RPMI7951 (cell line): ENCODE data around the gene VAMP4. TPM values are rescaled to one million over a fixed set of nuclear protein-coding genes. Genes with fewer than 3 reads are reported as not detected.
"Not testable (repeated sequence)": the region's sequence is repeated elsewhere in the genome, so short reads cannot be mapped to it uniquely, and the experiment has no call there.

Source experiments
- DNase-seq: peaks from one replicate; pipeline ENCODE4 v3.0.0-alpha.2; 2012; ENCODE audit warnings: low read depth
- total RNA-seq: library from RNA; depleted of rRNA; stranded (reverse); fragments of >200 nt; shearing (Covaris generic); gene quantifications from 2 replicates; pipeline ENCODE4 v1.2.3, GENCODE V29; 2014

VAMP4 gene
- total RNA-seq, 1 experiment from 2014 or later: 13.1 TPM

DNA sequence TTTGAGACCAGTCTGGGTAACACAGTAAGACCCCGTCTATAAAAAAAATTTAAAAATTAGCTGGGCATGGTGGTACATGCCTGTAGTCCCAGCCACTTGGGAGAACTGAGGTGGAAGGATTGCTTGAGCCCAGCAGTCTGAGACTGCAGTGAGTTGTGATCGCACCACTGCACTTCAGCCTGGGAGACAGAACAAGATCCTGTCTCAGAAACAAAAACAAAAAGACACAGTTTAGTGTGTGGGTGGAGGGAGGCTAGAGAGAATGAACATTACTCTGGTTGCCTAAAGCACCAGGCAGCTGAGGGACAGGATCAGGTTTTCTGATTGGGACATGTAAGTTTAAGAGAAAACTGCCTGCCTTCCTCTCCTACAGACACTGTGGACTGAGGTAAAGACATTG, 42.3 kb downstream of the VAMP4 start:
- DNase-seq: no peak

GRCh38 chr1:171695772-171696171, 46.1 kb downstream of the VAMP4 start:
- not testable (repeated sequence) for DNase-seq

GRCh38 chr1:171693541-171693940, 48.3 kb downstream of the VAMP4 start:
- DNase-seq: not testable (repeated sequence)

GRCh38 chr1:171683870-171684269, 58.0 kb downstream of the VAMP4 start:
- DNase-seq: no peak

GRCh38 chr1:171680339-171680738, 61.5 kb downstream of the VAMP4 start:
- no peak for DNase-seq

GRCh38 chr1:171676823-171677222, 65.0 kb downstream of the VAMP4 start:
- DNase-seq: no peak

DNA sequence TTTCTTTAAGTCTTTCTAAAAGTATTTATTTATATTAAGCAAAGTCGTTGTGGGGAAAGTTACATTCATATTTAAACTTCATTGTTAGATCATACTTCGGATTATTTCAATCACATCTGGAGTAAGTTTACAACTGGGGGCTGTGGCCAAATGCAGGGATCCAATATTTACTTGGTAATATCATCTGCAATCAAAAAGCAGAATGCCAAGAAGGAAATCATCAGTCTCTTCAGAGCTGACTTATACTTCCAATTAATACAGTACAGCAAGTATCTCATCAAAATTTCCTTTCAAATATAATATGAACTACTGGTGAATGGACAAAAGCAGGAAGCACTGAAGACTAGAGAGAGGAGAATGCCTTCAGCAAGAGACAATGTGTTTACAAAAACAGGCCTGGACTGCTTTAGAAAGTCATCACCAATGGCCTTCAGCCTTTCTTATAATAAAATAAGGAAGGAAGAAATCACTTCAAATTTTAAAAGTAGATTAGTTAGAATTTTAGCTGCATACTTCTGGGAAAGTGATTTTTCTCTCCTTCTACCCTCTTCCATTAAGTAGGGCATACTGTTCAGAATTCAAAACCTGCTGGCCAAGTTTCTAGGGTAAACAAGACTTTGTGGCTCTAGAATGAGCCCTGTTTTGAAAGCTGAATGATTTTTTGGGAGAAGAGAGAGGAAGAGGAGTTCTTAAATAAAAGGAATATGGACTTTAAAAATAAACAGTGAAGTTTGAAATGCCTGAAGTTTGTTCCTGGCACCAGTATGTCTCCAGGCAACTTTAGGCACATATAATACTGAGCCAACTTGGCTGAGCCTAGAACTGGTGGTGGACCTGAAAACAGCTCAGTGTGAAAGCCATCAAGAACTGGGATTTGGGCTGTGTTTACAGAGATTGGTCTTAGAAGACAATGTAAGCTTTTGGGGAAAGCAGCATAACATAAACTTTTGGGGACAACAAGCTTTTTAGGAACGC, 67.1 kb downstream of the VAMP4 start:
- no peak for DNase-seq

- no peak for DNase-seq
Measured at GRCh38 chr1:171670739-171671138, 71.1 kb downstream of the VAMP4 start.

DNA sequence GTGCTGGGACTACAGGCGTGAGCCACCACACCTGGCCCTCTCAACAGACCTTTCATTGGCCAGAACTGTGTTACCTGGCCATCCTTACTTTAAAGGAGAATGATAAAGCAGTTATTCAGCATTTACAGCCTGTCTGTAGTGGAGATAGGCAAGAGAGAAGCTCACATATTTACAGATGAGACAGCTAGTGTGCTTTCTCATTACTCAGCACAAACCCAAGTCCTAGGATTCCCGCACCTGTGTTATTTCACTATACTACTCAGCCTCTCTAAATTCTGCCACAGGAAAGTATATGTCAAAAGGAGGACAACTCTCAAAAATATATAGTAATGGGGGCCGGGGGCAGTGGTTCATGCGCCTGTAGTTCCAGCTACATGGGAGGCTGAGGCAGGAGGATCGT, 73.5 kb downstream of the VAMP4 start:
- DNase-seq: no peak

DNA sequence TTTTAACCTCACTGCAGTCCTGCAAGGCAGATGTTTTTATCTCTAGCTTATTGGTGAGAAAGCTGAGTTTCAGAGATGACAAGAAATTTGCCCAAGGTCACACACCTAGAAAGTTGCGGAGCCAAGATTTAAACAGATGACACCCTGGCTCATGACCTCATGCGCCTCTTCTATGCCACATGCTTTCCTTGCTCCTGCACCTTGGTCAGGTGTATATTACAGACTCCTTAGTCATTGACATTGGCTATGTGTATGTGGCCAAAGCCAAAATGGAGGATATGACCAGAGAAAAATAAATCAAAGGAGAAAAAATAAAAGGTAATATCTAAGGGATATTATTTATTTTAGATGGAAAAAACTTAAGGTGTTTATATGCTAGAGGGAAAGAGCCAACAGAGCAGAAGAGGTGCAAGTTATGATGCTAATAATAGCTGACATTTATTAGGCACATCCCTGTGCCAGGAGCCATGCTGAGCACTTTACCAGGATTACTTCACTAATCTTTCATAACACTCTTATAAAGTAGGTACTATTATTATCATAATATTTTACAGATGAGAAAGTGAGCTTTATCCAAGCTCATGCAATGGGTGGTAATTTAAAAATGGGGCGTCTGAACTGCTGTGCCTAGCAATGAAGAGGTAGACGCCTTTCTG, 75.6 kb downstream of the VAMP4 start:
- DNase-seq: no peak

DNA sequence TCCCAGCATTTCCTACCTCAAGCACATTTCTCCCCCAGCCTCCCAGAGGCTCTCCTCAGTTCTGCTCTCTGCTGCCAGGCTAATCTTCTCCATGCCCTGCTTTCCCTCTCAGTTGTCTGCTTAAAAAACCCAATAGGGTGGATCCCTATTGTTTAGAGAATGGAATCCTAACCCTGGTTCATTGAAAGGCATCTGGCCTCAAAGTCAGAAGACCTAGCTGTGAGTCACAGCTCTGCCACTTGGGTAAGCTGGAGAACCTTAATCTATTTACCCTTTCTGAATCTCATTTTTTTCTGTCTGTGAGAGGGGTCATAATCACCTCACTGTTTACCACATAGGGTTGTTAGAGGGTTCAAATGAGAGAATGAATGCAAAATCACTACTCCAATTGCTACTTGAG, 76.9 kb downstream of the VAMP4 start:
- no peak for DNase-seq

DNA sequence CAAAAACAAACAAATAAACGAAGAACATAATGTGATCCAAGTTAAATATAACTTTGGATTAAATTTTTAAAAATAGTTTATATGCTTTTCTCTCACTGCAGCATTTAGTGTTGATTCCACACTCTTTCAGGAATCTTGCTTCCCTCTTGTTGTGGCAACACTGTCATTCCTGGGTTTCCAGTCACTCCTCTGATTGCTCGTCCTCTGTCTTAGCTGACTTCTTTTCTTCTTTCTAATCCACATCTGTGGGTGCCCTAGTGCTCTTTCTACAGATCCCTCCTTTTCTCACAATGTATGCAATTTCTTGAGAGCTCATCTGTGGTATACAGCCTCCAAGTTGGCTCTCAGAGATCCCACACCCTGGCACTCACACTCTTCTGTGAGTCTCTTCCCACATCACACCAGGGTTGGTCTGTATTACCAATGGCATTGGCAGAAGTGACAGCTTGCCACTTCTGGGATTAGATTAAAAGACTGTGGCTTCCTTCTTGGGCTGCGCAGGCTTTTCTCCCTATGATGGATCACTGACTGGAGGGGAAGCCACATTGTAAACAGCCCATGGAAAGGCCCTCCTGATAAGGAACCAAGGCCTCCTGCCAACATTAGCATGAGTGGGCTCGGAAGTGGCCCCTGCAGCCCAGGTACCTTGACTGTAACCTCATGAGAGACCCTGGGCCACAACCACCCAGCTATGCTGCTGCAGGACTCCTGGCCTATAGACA, 77.8 kb downstream of the VAMP4 start:
- DNase-seq: no peak

- DNase-seq: no peak
Measured at GRCh38 chr1:171663036-171663853, 78.6 kb downstream of the VAMP4 start.

GRCh38 chr1:171661076-171661650, 80.7 kb downstream of the VAMP4 start:
- no peak for DNase-seq

DNA sequence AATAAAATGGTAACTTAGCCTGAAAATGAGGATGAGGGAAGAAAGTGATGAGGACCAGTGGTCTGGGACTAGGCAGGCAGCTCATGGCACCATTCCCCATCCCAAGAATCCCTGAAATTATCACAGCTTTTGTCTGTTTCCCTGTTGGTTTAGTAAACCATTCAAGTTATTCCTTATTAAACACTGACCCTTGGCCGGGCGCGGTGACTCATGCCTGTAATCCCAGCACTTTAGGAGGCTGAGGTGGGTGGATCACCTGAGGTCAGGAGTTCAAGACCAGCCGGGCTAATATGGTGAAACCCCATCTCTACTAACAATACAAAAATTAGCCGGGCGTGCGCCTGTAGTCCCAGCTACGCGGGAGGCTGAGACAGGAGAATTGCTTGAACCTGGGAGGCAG, 85.7 kb downstream of the VAMP4 start:
- not testable (repeated sequence) for DNase-seq

GRCh38 chr1:171655746-171656116, 86.1 kb downstream of the VAMP4 start:
- no peak for DNase-seq

- peak; percentile 80 for DNase-seq
Measured at GRCh38 chr1:171654942-171655745, 86.7 kb downstream of the VAMP4 start.

DNA sequence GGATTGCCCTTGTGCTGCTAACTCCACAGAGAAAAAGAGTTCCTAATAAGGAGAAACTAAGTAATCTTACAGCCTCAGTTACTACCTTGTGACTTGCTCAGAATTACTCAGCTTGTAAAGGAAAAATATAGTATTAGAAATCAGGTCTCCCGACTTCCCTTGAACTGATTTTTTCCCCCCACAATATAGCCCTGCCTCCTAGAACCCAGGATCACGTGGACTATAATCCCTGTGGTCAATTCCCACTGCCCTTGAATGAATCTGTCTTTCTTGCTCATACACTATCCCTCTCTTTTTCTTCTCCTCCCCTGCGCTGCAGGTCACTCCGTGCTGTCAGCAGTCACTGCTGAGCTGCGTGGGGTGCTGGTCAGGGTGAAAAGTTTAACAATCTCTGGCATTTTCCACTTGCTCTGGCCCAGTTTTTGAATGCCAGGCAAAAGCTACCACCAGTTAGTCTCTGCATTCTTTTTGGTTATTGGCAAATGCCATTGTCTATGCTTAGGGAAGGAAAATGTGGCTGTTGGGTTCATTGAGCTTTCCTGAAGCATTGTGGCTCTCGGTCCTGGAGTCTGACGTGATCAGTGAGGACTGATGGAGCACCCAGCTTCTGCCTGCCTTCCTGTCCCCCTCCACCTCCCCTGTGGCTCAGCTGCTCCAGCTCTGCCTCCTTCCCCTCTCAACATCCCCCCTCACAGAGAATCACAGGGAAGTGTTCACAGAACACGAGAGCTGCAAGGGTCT, 87.5 kb downstream of the VAMP4 start:
- DNase-seq: peak; percentile 40

GRCh38 chr1:171653796-171654195, 88.1 kb downstream of the VAMP4 start:
- no peak for DNase-seq
